Keratinocyte (primary cell): ENCODE measurements around the gene ZNF275. TPM values are rescaled to one million over a fixed set of nuclear protein-coding genes. Genes with fewer than 3 reads are reported as not detected.

Experiments
- DNase-seq: peaks from one replicate; pipeline ENCODE4 v3.0.0-alpha.2; 2011; ENCODE audit warnings: low read depth, missing footprints, low spot score
- FAIRE-seq: peaks from 2 replicates; lab custom pipeline; 2011; peaks lifted over from hg19 to GRCh38; lab: Jason Lieb, UNC
- H2AFZ ChIP-seq: 2 replicates; pipeline ENCODE4 v1.6.0; 2012; ENCODE audit warnings: low read length, control low read depth, inconsistent platforms; ENCODE audit not compliant: control insufficient read depth
- H3K27ac ChIP-seq: 2 replicates; pipeline ENCODE4 v1.5.1; 2011; ENCODE audit warnings: low read length; ENCODE audit not compliant: control insufficient read depth, insufficient read depth
- H3K27me3 ChIP-seq: 3 replicates; pipeline ENCODE4 v1.6.0; 2011; ENCODE audit warnings: low read length; ENCODE audit not compliant: control insufficient read depth, insufficient read depth; ENCODE audit errors: extremely low read depth
- H3K36me3 ChIP-seq, 2 experiments: 2 replicates in 1 of 2; 3 replicates in 1 of 2; pipeline ENCODE4 v1.5.1; 2011; ENCODE audit warnings: low read length in 2 of 2, mild to moderate bottlenecking in 1 of 2; ENCODE audit not compliant: control insufficient read depth in 2 of 2, insufficient read depth in 2 of 2; ENCODE audit errors: extremely low read depth in 1 of 2
- H3K4me1 ChIP-seq: 3 replicates; pipeline ENCODE4 v1.5.1; 2011; ENCODE audit warnings: low read length; ENCODE audit not compliant: control insufficient read depth, insufficient read depth; ENCODE audit errors: extremely low read depth
- H3K4me2 ChIP-seq: 3 replicates; pipeline ENCODE4 v1.6.0; 2011; ENCODE audit warnings: low read depth, low read length; ENCODE audit not compliant: control insufficient read depth, insufficient read depth; ENCODE audit errors: extremely low read depth
- H3K4me3 ChIP-seq, 3 experiments: fragments of 200-600 bp in 1 of 3; sonication (generic) in 1 of 3; 2 replicates in 2 of 3; 3 replicates in 1 of 3; pipeline ENCODE4 v1.5.1; 2011 to 2016; ENCODE audit warnings: low read length in 3 of 3, mild to moderate bottlenecking in 3 of 3, control low read depth in 2 of 3, inconsistent platforms in 1 of 3, low read depth in 1 of 3, mixed read lengths in 1 of 3, mixed run types in 1 of 3, moderate library complexity in 1 of 3; ENCODE audit not compliant: control insufficient read depth in 2 of 3, insufficient read depth in 2 of 3; ENCODE audit errors: extremely low read depth in 1 of 3
- H3K79me2 ChIP-seq: 2 replicates; pipeline ENCODE4 v1.6.0; 2012; ENCODE audit warnings: low read length; ENCODE audit not compliant: control insufficient read depth, insufficient read depth
- H3K9ac ChIP-seq: 3 replicates; pipeline ENCODE4 v1.6.0; 2011; ENCODE audit warnings: low read length; ENCODE audit not compliant: control insufficient read depth, insufficient read depth; ENCODE audit errors: extremely low read depth
- H3K9me1 ChIP-seq: 3 replicates; pipeline ENCODE4 v1.6.0; 2011; ENCODE audit warnings: low read length; ENCODE audit not compliant: control insufficient read depth, insufficient read depth; ENCODE audit errors: extremely low read depth
- H3K9me3 ChIP-seq: 2 replicates; pipeline ENCODE4 v1.5.1; 2012; ENCODE audit warnings: low read depth, low read length; ENCODE audit not compliant: control insufficient read depth
- H4K20me1 ChIP-seq: 3 replicates; pipeline ENCODE4 v1.6.0; 2011; ENCODE audit warnings: low read length; ENCODE audit not compliant: control insufficient read depth, insufficient read depth; ENCODE audit errors: extremely low read depth
- CTCF ChIP-seq, 3 experiments: IDR thresholded peaks in 1 of 3; conservative IDR thresholded peaks in 1 of 3; optimal IDR thresholded peaks in 1 of 3; 2 replicates in 2 of 3; 3 replicates in 1 of 3; pipeline versions ENCODE3 to v1.5.1; 2011; ENCODE audit warnings: low read length in 3 of 3, mild to moderate bottlenecking in 3 of 3, moderate library complexity in 2 of 3, control low read depth in 1 of 3, inconsistent platforms in 1 of 3; ENCODE audit not compliant: insufficient read depth in 2 of 3; ENCODE audit errors: extremely low read depth in 1 of 3
- EZH2 ChIP-seq: IDR thresholded peaks from one replicate; pipeline ENCODE4 v1.6.1; 2012; ENCODE audit warnings: inconsistent platforms, mild to moderate bottlenecking, low read length, moderate library complexity
- dilution Hi-C: fragments of 300-500 bp; cut with MboI; formaldehyde crosslinking; loops from one replicate; pipeline ENCODE4 v1.7.0; 2020; ENCODE audit warnings: low sequenced_read_pairs; ENCODE audit not compliant: extremely low pct_ligation_motif_present
- polyA plus RNA-seq, 5 experiments: library from polyadenylated mRNA; depleted of rRNA in 3 of 5; stranded (reverse) in 3 of 5; stranded (forward) in 1 of 5; unstranded in 1 of 5; fragments of >200 nt; gene quantifications; 1 replicate in 1 of 5; 2 replicates in 3 of 5; 3 replicates in 1 of 5; pipeline versions ENCODE4 v1.2.1 to v1.2.3, GENCODE V29; 2011 to 2012; ENCODE audit warnings: missing spikeins in 2 of 5, low read depth in 1 of 5, low replicate concordance in 1 of 5

ZNF275 gene
- polyA plus RNA-seq, 1 donor (not counting 4 experiments of a cell fraction or from before 2014, with no cell fraction given) = 5.3 TPM

GRCh38 chrX:153395613-153396319, 61.8 kb downstream of the ZNF275 start:
- Histone ChIP-seq H3K4me2 (no peak overlapping the region), H3K79me2 (no peaks in the 10 kb centered on the region), H4K20me1 (no peaks in the 10 kb centered on the region), H3K36me3 (no peaks in the 10 kb centered on the region), H3K27ac (no peak overlapping the region), H3K27me3 (no peaks in the 10 kb centered on the region), H3K9ac (no peak overlapping the region), H2AFZ (no peak overlapping the region), H3K9me3 (peaks cover 10% of the 10 kb centered on the region), H3K4me3 (no peak overlapping the region), H3K4me1 (no peaks in the 10 kb centered on the region), H3K9me1 (no peaks in the 10 kb centered on the region)
- dilution Hi-C loops = no loop called here
- no peak for DNase-seq
- TF ChIP-seq EZH2 (no peak), CTCF (optimal IDR thresholded peaks at IDR 0.05 in 1 of 3, IDR thresholded peaks at IDR 0.05 in 1 of 3, conservative IDR thresholded peaks at IDR 0.05 in 1 of 3; ENCODE audit: extremely low read depth in 1 of 3, insufficient read depth in 2 of 3, low read length in 3 of 3) (no peak)
- FAIRE-seq = no peak

- peaks cover 8% of the 10 kb centered on the region for H3K9me3 ChIP-seq
- FAIRE-seq (no peak), DNase-seq (no peak)
- dilution Hi-C loops = no loop called here
- no peak overlapping the region for H3K9ac ChIP-seq
- H2AFZ ChIP-seq = no peak overlapping the region
- no peaks in the 10 kb centered on the region for H3K36me3 ChIP-seq
- no peak overlapping the region for H3K4me2 ChIP-seq
- H3K27ac ChIP-seq = no peak overlapping the region
- H3K79me2 ChIP-seq = no peaks in the 10 kb centered on the region
- TF ChIP-seq CTCF (optimal IDR thresholded peaks at IDR 0.05 in 1 of 3, IDR thresholded peaks at IDR 0.05 in 1 of 3, conservative IDR thresholded peaks at IDR 0.05 in 1 of 3; ENCODE audit: extremely low read depth in 1 of 3, insufficient read depth in 2 of 3, low read length in 3 of 3) (no peak), EZH2 (no peak)
- H3K4me3 ChIP-seq = no peak overlapping the region
- H4K20me1 ChIP-seq = no peaks in the 10 kb centered on the region
- no peaks in the 10 kb centered on the region for H3K27me3 ChIP-seq
- H3K9me1 ChIP-seq = no peaks in the 10 kb centered on the region
- no peaks in the 10 kb centered on the region for H3K4me1 ChIP-seq
These were observed 62.6 kb downstream of the ZNF275 start for GRCh38 chrX:153396320-153397195.
